Activated effector memory CD4-positive, alpha-beta T cell treated with anti-CD3 and anti-CD28 coated beads, Interleukin-2, amount 50 U/mL, for 16 hours (primary cell): ENCODE results near the gene INPP4A.
A peak's percentile ranks its signal among the peaks of the same experiment; 100 is the strongest.
"Not testable (repeated sequence)": the region's sequence is repeated elsewhere in the genome, so short reads cannot be mapped to it uniquely, and the experiment has no call there.

ENCODE experiments used
- DNase-seq: peaks from one replicate; pipeline ENCODE4 v3.0.0-alpha.2; 2020

Gene INPP4A

GRCh38 chr2:98594665-98595064 lies 150.0 kb downstream of the INPP4A start:
- DNase-seq: not testable (repeated sequence)

- DNase-seq: no peak
These were observed 154.2 kb downstream of the INPP4A start for GRCh38 chr2:98598781-98599428.

GRCh38 chr2:98601532-98602132 lies 157.0 kb downstream of the INPP4A start:
- DNase-seq: no peak

- DNase-seq: no peak
These were observed 159.9 kb downstream of the INPP4A start for GRCh38 chr2:98604547-98604946.

- DNase-seq: no peak
These were observed 160.4 kb downstream of the INPP4A start for GRCh38 chr2:98605076-98605475.

- DNase-seq: no peak
These were observed 161.8 kb downstream of the INPP4A start for GRCh38 chr2:98606431-98606830.

- DNase-seq: no peak
These were observed 162.4 kb downstream of the INPP4A start for GRCh38 chr2:98607104-98607503.

- no peak for DNase-seq
These were observed 163.1 kb downstream of the INPP4A start for GRCh38 chr2:98607741-98608115.

GRCh38 chr2:98608116-98608961 lies 163.7 kb downstream of the INPP4A start, which contains the start of the genes COA5 and UNC50:
Gene COA5, minus strand, starts transcription at chr2:98608512. Its CDS starts 107 bp downstream, at chr2:98608405.
Gene UNC50, plus strand, starts transcription at chr2:98608589. Its CDS starts 1,171 bp downstream, at chr2:98609760.
- DNase-seq: peak; percentile 97

GRCh38 chr2:98608962-98609604 lies 164.4 kb downstream of the INPP4A start:
- DNase-seq: no peak

- DNase-seq: no peak
These were observed 169.5 kb downstream of the INPP4A start for GRCh38 chr2:98614024-98614739.

GRCh38 chr2:98615481-98615880 lies 170.8 kb downstream of the INPP4A start:
- no peak for DNase-seq

GRCh38 chr2:98617149-98617548 lies 172.5 kb downstream of the INPP4A start:
- DNase-seq: no peak

- DNase-seq: no peak
These were observed 179.0 kb downstream of the INPP4A start for GRCh38 chr2:98623657-98624056.

GRCh38 chr2:98632351-98632750 lies 187.7 kb downstream of the INPP4A start:
- DNase-seq: no peak

- DNase-seq: peak; percentile 78
These were observed 189.9 kb downstream of the INPP4A start for GRCh38 chr2:98634406-98635092.

- peak; percentile 72 for DNase-seq
These were observed 192.9 kb downstream of the INPP4A start for GRCh38 chr2:98637401-98638147.

GRCh38 chr2:98643496-98644100 lies 198.9 kb downstream of the INPP4A start:
- DNase-seq: no peak
